HCT116 (cell line): ENCODE data around the gene MTA3. TPM values are rescaled to one million over a fixed set of nuclear protein-coding genes. Genes with fewer than 3 reads are reported as not detected.

Experiments
- ATAC-seq: fragments of 200-7000 bp; cut with Tn5 transposase; 2 replicates; pipeline ENCODE4 v1.9.1; 2020; ENCODE audit warnings: mild to moderate bottlenecking, moderate library complexity
- BruUV-seq: library from RNA; stranded (reverse); fragments of 400-500 nt; replicated peaks from 2 replicates; lab custom pipeline; 2021; lab: Mats Ljungman, UMichigan
- CTCF ChIA-PET: fragments of 300-600 bp; sonication (Branson Sonifier 250); formaldehyde crosslinking; loops from one replicate; lab custom pipeline; 2021; ENCODE audit warnings: antibody characterized with exemption; lab: Charles Lee
- POLR2A ChIA-PET: fragments of 300-600, 350-600 bp; sonication (Branson Sonifier 250); formaldehyde crosslinking; loops from one replicate; lab custom pipeline; 2021; ENCODE audit warnings: antibody characterized with exemption; lab: Charles Lee
- RAD21 ChIA-PET, 2 experiments: fragments of 300-600 bp; sonication (Branson Sonifier 250); formaldehyde crosslinking; loops; one replicate each; lab custom pipeline; 2023; ENCODE audit warnings: low total read pairs in 2 of 2; ENCODE audit not compliant: uncharacterized antibody in 2 of 2, unreplicated experiment in 2 of 2, low non-redundant PET in 1 of 2; lab: Charles Lee
- DNase-seq: peaks from one replicate; pipeline ENCODE4 v3.0.0-alpha.2; 2010; ENCODE audit warnings: low read depth, low spot score
- H2AFZ ChIP-seq: fragments of 200-600 bp; shearing (Covaris generic), sonication (generic); 2 replicates; pipeline ENCODE4 v1.6.1; 2017; ENCODE audit warnings: low read depth, mixed run types, mixed read lengths, antibody characterized with exemption, low read length; ENCODE audit not compliant: poor library complexity, severe bottlenecking
- H3K27ac ChIP-seq: 2 replicates; pipeline ENCODE4 v1.5.1; 2012; ENCODE audit warnings: low read depth, low read length
- H3K27me3 ChIP-seq: fragments of 200-600 bp; sonication (generic); 2 replicates; pipeline ENCODE4 v1.6.1; 2016; ENCODE audit warnings: mixed run types, low read length, mixed read lengths; ENCODE audit not compliant: insufficient read depth
- H3K36me3 ChIP-seq, 2 experiments: fragments of 200-500 bp in 1 of 2; fragments of 200-600 bp in 1 of 2; sonication (Bioruptor generic) in 1 of 2; sonication (generic) in 1 of 2; 2 replicates each; pipeline versions ENCODE4 v1.5.1 to v1.6.1; 2014 to 2016; ENCODE audit warnings: low read length in 2 of 2, inconsistent platforms in 1 of 2, mixed read lengths in 1 of 2, mixed run types in 1 of 2; ENCODE audit not compliant: insufficient read depth in 2 of 2, control insufficient read depth in 1 of 2
- H3K4me1 ChIP-seq, 2 experiments: fragments of 200-600 bp in 1 of 2; sonication (generic) in 1 of 2; 2 replicates each; pipeline versions ENCODE4 v1.5.1 to v1.6.1; 2012 to 2017; ENCODE audit warnings: low read length in 2 of 2, inconsistent platforms in 1 of 2, mild to moderate bottlenecking in 1 of 2, mixed read lengths in 1 of 2, mixed run types in 1 of 2, moderate library complexity in 1 of 2; ENCODE audit not compliant: insufficient read depth in 2 of 2, control insufficient read depth in 1 of 2
- H3K4me2 ChIP-seq: fragments of 200-600 bp; sonication (generic); 2 replicates; pipeline ENCODE4 v1.6.1; 2017; ENCODE audit warnings: mixed run types, low read length, mixed read lengths
- H3K4me3 ChIP-seq, 2 experiments: fragments of 200-600 bp in 1 of 2; sonication (generic) in 1 of 2; replicated peaks in 1 of 2; 2 replicates each; pipeline ENCODE4 v1.5.1; 2011 to 2016; ENCODE audit warnings: low read length in 2 of 2, control low read depth in 1 of 2, low read depth in 1 of 2, mild to moderate bottlenecking in 1 of 2, mixed read lengths in 1 of 2, mixed run types in 1 of 2
- H3K79me2 ChIP-seq: fragments of 200-600 bp; sonication (generic); 2 replicates; pipeline ENCODE4 v1.6.1; 2017; ENCODE audit warnings: mild to moderate bottlenecking, mixed run types, low read length, moderate library complexity, mixed read lengths; ENCODE audit not compliant: insufficient read depth
- H3K9ac ChIP-seq: fragments of 200-600 bp; sonication (generic); 2 replicates; pipeline ENCODE4 v1.6.1; 2016; ENCODE audit warnings: low read length, mixed read lengths
- H3K9me2 ChIP-seq: fragments of 200-600 bp; sonication (generic), shearing (Covaris generic); 2 replicates; pipeline ENCODE4 v1.6.1; 2017; ENCODE audit warnings: mixed run types, mild to moderate bottlenecking, moderate library complexity; ENCODE audit not compliant: insufficient read depth
- H3K9me3 ChIP-seq, 2 experiments: fragments of 200-500 bp in 1 of 2; fragments of 200-600 bp in 1 of 2; sonication (Bioruptor generic) in 1 of 2; sonication (generic) in 1 of 2; 2 replicates each; pipeline ENCODE4 v1.6.1; 2014 to 2017; ENCODE audit warnings: low read length in 2 of 2, mixed read lengths in 2 of 2, inconsistent platforms in 1 of 2, low read depth in 1 of 2, mild to moderate bottlenecking in 1 of 2, mixed run types in 1 of 2, moderate library complexity in 1 of 2; ENCODE audit not compliant: control insufficient read depth in 1 of 2, insufficient read depth in 1 of 2
- H4K20me1 ChIP-seq: fragments of 200-600 bp; sonication (generic), shearing (Covaris generic); 2 replicates; pipeline ENCODE4 v1.6.1; 2017; ENCODE audit warnings: mixed run types, mild to moderate bottlenecking, moderate library complexity; ENCODE audit not compliant: insufficient read depth
- ATF3 ChIP-seq: IDR thresholded peaks from 2 replicates; pipeline ENCODE4 v1.6.1; 2012
- CTCF ChIP-seq, 3 experiments: fragments of 200-600 bp in 1 of 3; sonication (generic) in 1 of 3; IDR thresholded peaks in 2 of 3; conservative IDR thresholded peaks in 1 of 3; 2 replicates each; pipeline ENCODE4 v1.5.1; 2012 to 2017; ENCODE audit warnings: low read depth in 2 of 3, low read length in 2 of 3, antibody characterized with exemption in 1 of 3, borderline replicate concordance in 1 of 3, control low read depth in 1 of 3, mild to moderate bottlenecking in 1 of 3, mixed read lengths in 1 of 3, mixed run types in 1 of 3, moderate library complexity in 1 of 3; ENCODE audit not compliant: insufficient read depth in 1 of 3
- FOSL1 ChIP-seq: IDR thresholded peaks from 2 replicates; pipeline ENCODE4 v1.6.1; 2012; ENCODE audit warnings: low read depth
- JUND ChIP-seq: IDR thresholded peaks from 2 replicates; pipeline ENCODE4 v1.6.1; 2012
- MAX ChIP-seq: IDR thresholded peaks from 2 replicates; pipeline ENCODE4 v1.6.1; 2012
- POLR2AphosphoS5 ChIP-seq: IDR thresholded peaks from 2 replicates; pipeline ENCODE4 v1.6.1; 2011; ENCODE audit warnings: mild to moderate bottlenecking, low read depth, low read length, moderate library complexity
- RAD21 ChIP-seq: IDR thresholded peaks from 2 replicates; pipeline ENCODE4 v1.6.1; 2012; ENCODE audit warnings: low read depth, mild to moderate bottlenecking
- SP1 ChIP-seq: IDR thresholded peaks from 2 replicates; pipeline ENCODE4 v1.6.1; 2012; ENCODE audit warnings: low read depth
- TCF7L2 ChIP-seq: IDR thresholded peaks from 2 replicates; pipeline ENCODE4 v1.7.0; 2011; ENCODE audit warnings: borderline replicate concordance, inconsistent platforms; ENCODE audit not compliant: insufficient read depth, insufficient read length; ENCODE audit errors: extremely low read depth
- ZNF274 ChIP-seq: fragments of 200-500 bp; sonication (Bioruptor generic); IDR thresholded peaks from 2 replicates; pipeline ENCODE4 v1.6.1; 2014; ENCODE audit warnings: mild to moderate bottlenecking, low read depth, low read length, inconsistent platforms
- intact Hi-C: fragments of 100-400 bp; cut with micrococcal nuclease; formaldehyde crosslinking; loops from 2 replicates; pipeline ENCODE4 v1.10.0; 2022
- total RNA-seq: library from RNA; stranded (reverse); gene quantifications from one replicate; pipeline ENCODE4 v1.2.1, GENCODE V29; 2021; ENCODE audit not compliant: unreplicated experiment

The MTA3 gene
- total RNA-seq, 1 experiment from 2014 or later, result 46.3 TPM

GRCh38 chr2:42522035-42522434 is 46.4 kb upstream of the MTA3 start:
- no peaks in the 10 kb centered on the region for H3K9me2 ChIP-seq
- POLR2A ChIA-PET, result no interaction called here
- H3K36me3 ChIP-seq, result no peaks in the 10 kb centered on the region
- H3K27me3 ChIP-seq, result no peaks in the 10 kb centered on the region
- H2AFZ ChIP-seq, result no peak overlapping the region
- no TSS peak for BruUV-seq
- no peak for TF ChIP-seq FOSL1
- no peak for TF ChIP-seq TCF7L2
- TF ChIP-seq JUND, result no peak
- no peak for TF ChIP-seq MAX
- TF ChIP-seq SP1, result no peak
- no peak for TF ChIP-seq RAD21
- TF ChIP-seq CTCF (IDR thresholded peaks at IDR 0.05 in 2 of 3, conservative IDR thresholded peaks at IDR 0.05 in 1 of 3; ENCODE audit: borderline replicate concordance in 1 of 3, insufficient read depth in 1 of 3, low read depth in 2 of 3, low read length in 2 of 3), result no peak
- TF ChIP-seq ZNF274, result no peak
- no peak for TF ChIP-seq ATF3
- no peak for TF ChIP-seq POLR2AphosphoS5
- TF ChIP-seq, all 23 proteins: peak for 0
- intact Hi-C loops, result no loop called here
- ChIA-PET RAD21 (no interaction called here), CTCF (no interaction called here)
- Histone ChIP-seq H3K27ac (no peak overlapping the region), H3K9ac (no peak overlapping the region), H3K4me2 (no peak overlapping the region), H4K20me1 (no peaks in the 10 kb centered on the region), H3K79me2 (no peaks in the 10 kb centered on the region), H3K4me1 (no peaks in the 10 kb centered on the region), H3K4me3 (no peak overlapping the region), H3K9me3 (no peaks in the 10 kb centered on the region)
- ATAC-seq, result no peak
- no peak for DNase-seq
